ENCODE results near the gene GRM6.

Gene GRM6

DNA sequence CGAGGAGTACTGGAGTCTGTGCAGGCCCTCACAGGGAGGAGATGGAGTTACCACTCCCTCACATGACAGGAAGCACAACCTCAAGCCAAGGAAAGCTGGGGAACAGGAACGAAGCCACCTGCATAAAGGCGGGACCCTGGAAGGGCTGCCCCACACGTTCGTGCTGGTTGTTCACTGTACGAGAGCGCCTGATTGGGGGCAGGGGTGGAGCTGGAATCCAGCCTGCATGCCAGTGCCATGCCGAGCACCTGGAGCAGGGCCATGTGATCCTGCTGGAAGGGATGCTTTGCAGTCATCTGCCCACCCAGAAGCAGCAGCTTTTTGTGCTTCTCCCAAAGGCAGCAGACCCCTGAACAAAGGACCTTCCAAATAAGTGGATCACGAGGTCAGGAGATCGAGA lies 11.4 kb downstream of the GRM6 start:
- Histone ChIP-seq H2AFZ (ENCODE audit: low read length, unreplicated experiment) (no peak overlapping the region), H3K79me2 (ENCODE audit: control insufficient read depth, insufficient read depth, low read length, unreplicated experiment) (no peaks in the 10 kb centered on the region), H3K36me3 (ENCODE audit: insufficient read depth, low read length) (no peaks in the 10 kb centered on the region; the same call in 1 of the 2 replicates), H3K27me3 (ENCODE audit: insufficient read depth, low read length) (no peaks in the 10 kb centered on the region), H3K4me3 (ENCODE audit: low read depth, low read length) (no peak overlapping the region), H3K4me1 (ENCODE audit: control insufficient read depth, insufficient read depth, low read length, unreplicated experiment) (no peaks in the 10 kb centered on the region), H3K27ac (ENCODE audit: low read depth, low read length) (no peak overlapping the region)

DNA sequence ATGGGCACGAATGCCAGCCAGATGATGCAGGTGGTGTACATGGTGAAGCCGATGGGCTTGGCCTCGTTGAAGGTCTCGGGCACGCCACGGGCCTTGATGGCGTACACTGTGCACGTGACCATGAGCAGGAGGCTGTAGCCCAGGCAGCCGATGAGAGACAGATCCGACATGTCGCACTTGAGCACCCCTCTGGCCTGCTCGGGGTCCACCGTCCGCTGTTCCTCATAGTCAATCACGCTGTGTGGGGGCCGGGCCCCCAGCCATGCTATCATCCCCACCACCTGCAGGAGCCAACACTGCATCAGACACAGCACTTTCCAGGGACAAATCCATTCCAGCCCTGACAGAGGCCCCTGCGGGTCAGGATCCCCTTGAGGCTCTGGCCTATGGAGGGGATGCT lies 12.2 kb downstream of the GRM6 start:
- no peaks in the 10 kb centered on the region for H3K79me2 ChIP-seq (ENCODE audit: control insufficient read depth, insufficient read depth, low read length, unreplicated experiment)
- no peaks in the 10 kb centered on the region for H3K27me3 ChIP-seq (ENCODE audit: insufficient read depth, low read length)
- no peak overlapping the region for H3K27ac ChIP-seq (ENCODE audit: low read depth, low read length)
- no peaks in the 10 kb centered on the region for H3K4me1 ChIP-seq (ENCODE audit: control insufficient read depth, insufficient read depth, low read length, unreplicated experiment)
- no peak overlapping the region for H2AFZ ChIP-seq (ENCODE audit: low read length, unreplicated experiment)
- peaks cover 6% of the 10 kb centered on the region for H3K36me3 ChIP-seq (ENCODE audit: insufficient read depth, low read length)
- no peak overlapping the region for H3K4me3 ChIP-seq (ENCODE audit: low read depth, low read length)

DNA sequence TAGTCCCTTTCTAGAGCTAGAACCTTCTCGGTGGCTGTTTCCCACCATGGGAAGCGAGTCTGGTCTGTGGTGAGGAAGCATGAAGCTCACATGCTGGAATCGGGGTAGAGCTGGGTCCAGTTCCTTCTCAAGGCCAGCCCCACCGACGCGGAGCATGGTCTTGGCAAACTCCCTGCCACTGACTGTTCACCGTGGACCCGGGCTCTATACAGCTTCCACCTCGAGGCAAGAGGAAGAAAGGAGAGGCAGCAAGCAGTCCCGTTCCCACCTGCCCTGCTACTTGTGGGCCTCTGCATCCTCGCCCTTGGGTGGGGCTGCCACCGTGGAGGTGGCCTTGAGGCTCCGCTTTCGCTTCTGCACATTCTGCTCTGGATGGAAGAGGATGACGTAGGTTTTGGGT lies 13.7 kb downstream of the GRM6 start:
- no peak overlapping the region for H3K4me3 ChIP-seq (ENCODE audit: low read depth, low read length)
- no peaks in the 10 kb centered on the region for H3K27me3 ChIP-seq (ENCODE audit: insufficient read depth, low read length)

GRCh38 chr5:178965465-178966055 lies 29.6 kb downstream of the GRM6 start:
- H3K36me3 ChIP-seq (ENCODE audit: insufficient read depth, low read length): peaks cover 42% of the 10 kb centered on the region
- no peaks in the 10 kb centered on the region for H3K27me3 ChIP-seq (ENCODE audit: insufficient read depth, low read length)
- no peaks in the 10 kb centered on the region for H3K79me2 ChIP-seq (ENCODE audit: control insufficient read depth, insufficient read depth, low read length, unreplicated experiment)

More for the DNA sequence above, 13.7 kb downstream of the GRM6 start:
- Histone ChIP-seq H2AFZ (ENCODE audit: low read length, unreplicated experiment) (no peak overlapping the region), H3K4me1 (ENCODE audit: control insufficient read depth, insufficient read depth, low read length, unreplicated experiment) (no peaks in the 10 kb centered on the region), H3K79me2 (ENCODE audit: control insufficient read depth, insufficient read depth, low read length, unreplicated experiment) (no peaks in the 10 kb centered on the region), H3K36me3 (ENCODE audit: insufficient read depth, low read length) (peaks cover 8% of the 10 kb centered on the region), H3K27ac (ENCODE audit: low read depth, low read length) (no peak overlapping the region)

GRCh38 chr5:178941361-178941760 lies 53.8 kb downstream of the GRM6 start:
- Histone ChIP-seq H3K4me1 (ENCODE audit: control insufficient read depth, insufficient read depth, low read length, unreplicated experiment) (no peaks in the 10 kb centered on the region), H3K4me3 (ENCODE audit: low read depth, low read length) (peak overlapping the region; percentile 90)

More at GRCh38 chr5:178965465-178966055, 29.6 kb downstream of the GRM6 start:
- H3K4me1 ChIP-seq (ENCODE audit: control insufficient read depth, insufficient read depth, low read length, unreplicated experiment): no peaks in the 10 kb centered on the region
- H2AFZ ChIP-seq (ENCODE audit: low read length, unreplicated experiment): no peak overlapping the region
- no peak overlapping the region for H3K4me3 ChIP-seq (ENCODE audit: low read depth, low read length)
- no peak overlapping the region for H3K27ac ChIP-seq (ENCODE audit: low read depth, low read length)

GRCh38 chr5:178940569-178941360 lies 54.4 kb downstream of the GRM6 start, which contains the start of gene ZNF454:
Gene ZNF454, plus strand, starts transcription at chr5:178941198. Its CDS starts 1,594 bp downstream, at chr5:178942792.
- peak within 1 kb of the TSS; percentile 65 for H3K27ac ChIP-seq (ENCODE audit: low read depth, low read length)
- H3K27me3 ChIP-seq (ENCODE audit: insufficient read depth, low read length): no peaks in the 10 kb centered on the region
- peak within 1 kb of the TSS; percentile 90 for H3K4me3 ChIP-seq (ENCODE audit: low read depth, low read length)
- peaks cover 11% of the 10 kb centered on the region for H3K79me2 ChIP-seq (ENCODE audit: control insufficient read depth, insufficient read depth, low read length, unreplicated experiment)
- no peaks in the 10 kb centered on the region for H3K4me1 ChIP-seq (ENCODE audit: control insufficient read depth, insufficient read depth, low read length, unreplicated experiment)
- H3K36me3 ChIP-seq (ENCODE audit: insufficient read depth, low read length): peaks cover 34% of the 10 kb centered on the region
- H2AFZ ChIP-seq (ENCODE audit: low read length, unreplicated experiment): peak within 1 kb of the TSS; percentile 88

More at GRCh38 chr5:178941361-178941760, 53.8 kb downstream of the GRM6 start:
- H3K27me3 ChIP-seq (ENCODE audit: insufficient read depth, low read length): no peaks in the 10 kb centered on the region
- H2AFZ ChIP-seq (ENCODE audit: low read length, unreplicated experiment): peak overlapping the region; percentile 88
- no peak overlapping the region for H3K27ac ChIP-seq (ENCODE audit: low read depth, low read length)
- peaks cover 11% of the 10 kb centered on the region for H3K79me2 ChIP-seq (ENCODE audit: control insufficient read depth, insufficient read depth, low read length, unreplicated experiment)
- peaks cover 37% of the 10 kb centered on the region for H3K36me3 ChIP-seq (ENCODE audit: insufficient read depth, low read length)

GRCh38 chr5:178931846-178932760 lies 63.0 kb downstream of the GRM6 start:
- no peaks in the 10 kb centered on the region for H3K27me3 ChIP-seq (ENCODE audit: insufficient read depth, low read length)
- H3K27ac ChIP-seq (ENCODE audit: low read depth, low read length): no peak overlapping the region
- no peak overlapping the region for H3K4me3 ChIP-seq (ENCODE audit: low read depth, low read length)
- H3K79me2 ChIP-seq (ENCODE audit: control insufficient read depth, insufficient read depth, low read length, unreplicated experiment): no peaks in the 10 kb centered on the region
- H2AFZ ChIP-seq (ENCODE audit: low read length, unreplicated experiment): no peak overlapping the region
- no peaks in the 10 kb centered on the region for H3K4me1 ChIP-seq (ENCODE audit: control insufficient read depth, insufficient read depth, low read length, unreplicated experiment)
- peaks cover 7% of the 10 kb centered on the region; the same call in 1 of the 2 replicates for H3K36me3 ChIP-seq (ENCODE audit: insufficient read depth, low read length)

All from ACC112 (cell line).